ENCODE measurements around the gene SERPINA6. TPM values are rescaled to one million over a fixed set of nuclear protein-coding genes. Genes with fewer than 3 reads are reported as not detected.
"Not testable (repeated sequence)": the region's sequence is repeated elsewhere in the genome, so short reads cannot be mapped to it uniquely, and the experiment has no call there.

SERPINA6 gene
- total RNA-seq, 1 donor from 2014 or later: not detected

GRCh38 chr14:94346841-94347240, 23.7 kb upstream of the SERPINA6 start:
- H3K4me1 Mint-ChIP-seq: peaks cover 5% of the 10 kb centered on the region

GRCh38 chr14:94346065-94346786, 23.1 kb upstream of the SERPINA6 start:
- DNase-seq (ENCODE audit: low spot score in 2 of 2, unreplicated experiment in 2 of 2); H3K4me3 Mint-ChIP-seq; H3K27ac Mint-ChIP-seq; H3K4me1 Mint-ChIP-seq; H3K9me3 Mint-ChIP-seq; H3K36me3 Mint-ChIP-seq: not testable (repeated sequence)
- H3K27me3 Mint-ChIP-seq (ENCODE audit: low read depth): peaks cover 37% of the 10 kb centered on the region

More at GRCh38 chr14:94346841-94347240, 23.7 kb upstream of the SERPINA6 start:
- TF ChIP-seq CTCF (IDR thresholded peaks at IDR 0.05; ENCODE audit: unreplicated experiment): no peak
- H3K27ac Mint-ChIP-seq: no peak overlapping the region
- no peak for DNase-seq (ENCODE audit: low spot score in 2 of 2, unreplicated experiment in 2 of 2)
- no peaks in the 10 kb centered on the region for H3K36me3 Mint-ChIP-seq
- peaks cover 36% of the 10 kb centered on the region for H3K27me3 Mint-ChIP-seq (ENCODE audit: low read depth)
- H3K9me3 Mint-ChIP-seq: no peaks in the 10 kb centered on the region
- H3K4me3 Mint-ChIP-seq: no peak overlapping the region

DNA sequence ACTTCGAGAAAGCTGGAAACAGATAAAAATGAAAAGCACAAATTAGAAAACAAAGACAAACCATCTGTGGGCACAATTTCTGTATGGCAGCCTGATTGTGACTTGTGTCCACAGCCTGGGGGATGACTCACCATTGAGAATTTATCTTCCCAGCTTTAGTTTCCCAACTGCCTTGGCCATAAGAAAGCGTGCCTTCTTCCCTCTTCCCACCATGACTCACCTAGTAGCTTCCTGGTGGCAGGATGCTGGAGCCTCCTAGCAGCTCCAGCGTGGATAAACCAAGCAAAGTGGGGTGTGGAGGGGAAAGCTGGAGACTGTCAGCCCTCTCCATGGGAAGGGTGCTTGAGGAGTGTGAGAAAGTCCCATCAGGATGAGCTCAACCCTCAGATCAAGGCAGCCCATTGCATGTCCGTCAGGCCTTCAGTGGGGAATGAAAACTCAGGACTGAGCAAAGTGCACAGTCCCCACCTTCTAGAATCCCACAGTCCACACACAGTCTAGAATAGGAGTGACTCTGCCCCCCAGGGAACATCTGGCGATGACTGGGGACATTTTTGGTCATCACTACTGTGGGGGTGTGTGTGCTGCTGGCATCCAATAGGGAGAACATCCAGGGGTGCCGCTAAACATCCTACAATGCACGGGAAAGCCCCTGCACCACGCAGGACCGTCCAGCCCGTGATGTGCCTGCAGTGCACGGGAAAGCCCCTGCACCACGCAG, 22.4 kb upstream of the SERPINA6 start:
- H3K9me3 Mint-ChIP-seq: no peaks in the 10 kb centered on the region
- no peak for TF ChIP-seq CTCF (IDR thresholded peaks at IDR 0.05; ENCODE audit: unreplicated experiment)
- no peak for DNase-seq (ENCODE audit: low spot score in 2 of 2, unreplicated experiment in 2 of 2)
- H3K36me3 Mint-ChIP-seq: no peaks in the 10 kb centered on the region
- H3K27me3 Mint-ChIP-seq (ENCODE audit: low read depth): peaks cover 39% of the 10 kb centered on the region
- peaks cover 5% of the 10 kb centered on the region for H3K4me1 Mint-ChIP-seq
- H3K27ac Mint-ChIP-seq: no peak overlapping the region
- H3K4me3 Mint-ChIP-seq: no peak overlapping the region

DNA sequence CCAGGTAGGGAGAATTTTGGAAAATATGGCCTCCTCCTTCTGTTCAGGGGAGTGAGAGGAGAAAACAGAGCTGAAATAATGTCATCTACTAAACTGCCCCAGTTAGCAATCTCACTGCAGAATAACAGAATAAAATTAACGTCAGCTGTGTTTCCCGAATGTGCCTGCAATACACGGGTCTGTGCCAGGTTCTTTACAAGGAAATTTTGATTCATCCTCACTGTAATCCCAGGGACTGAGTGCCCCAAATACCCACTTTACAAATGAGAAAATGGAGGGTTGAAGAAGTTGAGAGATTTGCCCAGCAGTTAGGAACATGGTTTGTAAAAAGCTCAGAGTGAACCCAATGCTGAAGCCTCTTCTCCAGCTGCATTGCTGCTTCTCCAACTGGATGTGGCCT, 21.3 kb upstream of the SERPINA6 start:
- no peak overlapping the region for H3K4me3 Mint-ChIP-seq
- no peak for DNase-seq (ENCODE audit: low spot score in 2 of 2, unreplicated experiment in 2 of 2)
- H3K36me3 Mint-ChIP-seq: no peaks in the 10 kb centered on the region
- H3K4me1 Mint-ChIP-seq: peaks cover 5% of the 10 kb centered on the region
- H3K27ac Mint-ChIP-seq: no peak overlapping the region
- TF ChIP-seq CTCF (IDR thresholded peaks at IDR 0.05; ENCODE audit: unreplicated experiment): no peak
- H3K27me3 Mint-ChIP-seq (ENCODE audit: low read depth): peaks cover 34% of the 10 kb centered on the region
- no peaks in the 10 kb centered on the region for H3K9me3 Mint-ChIP-seq

DNA sequence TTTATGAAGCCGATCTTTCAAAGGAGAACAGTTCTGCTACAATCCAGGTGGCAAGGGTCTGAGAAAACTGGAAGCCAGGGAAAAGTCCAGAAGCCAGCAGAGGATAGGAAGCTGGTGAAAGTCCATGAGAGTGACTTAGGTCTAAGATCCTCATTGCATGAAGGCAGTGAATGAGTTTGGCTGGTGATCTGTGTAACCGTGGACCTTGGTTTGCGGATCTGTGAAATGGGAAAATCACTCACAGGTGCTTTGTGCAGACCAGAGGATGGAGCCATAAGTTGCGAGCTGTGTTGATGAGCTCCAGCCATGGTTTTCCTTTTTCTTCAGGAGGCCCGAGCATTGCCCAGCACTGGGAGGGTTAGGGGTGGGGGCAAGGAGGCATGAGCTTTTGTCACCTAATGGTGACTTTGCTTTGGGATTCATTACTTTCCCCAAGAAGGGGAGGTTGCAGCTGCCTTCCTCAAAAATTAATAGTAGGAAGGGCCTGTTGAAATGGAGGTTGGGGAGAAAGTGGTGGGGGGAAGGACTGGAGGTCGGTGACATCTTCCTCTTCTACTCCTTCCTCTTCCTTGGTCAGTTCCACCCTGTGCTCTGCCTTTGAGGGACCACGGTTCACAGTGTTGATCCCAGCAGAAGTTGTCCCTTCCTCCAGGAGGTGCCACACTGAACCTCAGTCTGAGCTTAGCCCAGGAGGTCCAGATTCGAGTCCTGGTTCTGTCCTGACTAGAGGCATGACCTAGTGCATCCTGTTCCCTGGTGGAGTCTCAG, 20.3 kb upstream of the SERPINA6 start:
- H3K27ac Mint-ChIP-seq: no peak overlapping the region
- H3K36me3 Mint-ChIP-seq: no peaks in the 10 kb centered on the region
- no peak for TF ChIP-seq CTCF (IDR thresholded peaks at IDR 0.05; ENCODE audit: unreplicated experiment)
- DNase-seq (ENCODE audit: low spot score in 2 of 2, unreplicated experiment in 2 of 2): no peak
- H3K4me1 Mint-ChIP-seq: peaks cover 5% of the 10 kb centered on the region
- H3K9me3 Mint-ChIP-seq: no peaks in the 10 kb centered on the region
- no peak overlapping the region for H3K4me3 Mint-ChIP-seq
- H3K27me3 Mint-ChIP-seq (ENCODE audit: low read depth): peaks cover 27% of the 10 kb centered on the region

All from mesothelial cell of epicardium (in vitro differentiated cells).